GM19025 (cell line): ENCODE measurements around the gene NFU1.

Experiments
- ATAC-seq: cut with Tn5 transposase; IDR thresholded peaks from one replicate; pipeline ENCODE4 v1.9.1; 2021; ENCODE audit warnings: mild to moderate bottlenecking, low read depth, moderate library complexity; ENCODE audit not compliant: unreplicated experiment

NFU1 gene

GRCh38 chr2:69436938-69437750 lies at the start of gene NFU1:
NFU1 (minus strand) TSS chr2:69437435; CDS start chr2:69437422, 13 bp downstream.
- peak; percentile 95 for ATAC-seq

- no peak for ATAC-seq
These were observed 46.5 kb upstream of the NFU1 start for GRCh38 chr2:69483696-69484095.

- no peak for ATAC-seq
These were observed 45.8 kb upstream of the NFU1 start for GRCh38 chr2:69483024-69483423.

GRCh38 chr2:69482471-69482870 lies 45.2 kb upstream of the NFU1 start:
- ATAC-seq, result no peak

- no peak for ATAC-seq
These were observed 44.2 kb upstream of the NFU1 start for GRCh38 chr2:69481421-69481820.

- ATAC-seq, result no peak
These were observed 40.4 kb upstream of the NFU1 start for GRCh38 chr2:69477627-69478026.

GRCh38 chr2:69474688-69475087 lies 37.5 kb upstream of the NFU1 start:
- ATAC-seq, result no peak

- no peak for ATAC-seq
These were observed 34.6 kb upstream of the NFU1 start for GRCh38 chr2:69471793-69472192.

GRCh38 chr2:69470911-69471310 lies 33.7 kb upstream of the NFU1 start:
- ATAC-seq, result no peak

- no peak for ATAC-seq
These were observed 32.5 kb upstream of the NFU1 start for GRCh38 chr2:69469784-69470183.

- ATAC-seq, result no peak
These were observed 32.1 kb upstream of the NFU1 start for GRCh38 chr2:69469375-69469774.

GRCh38 chr2:69466728-69467127 lies 29.5 kb upstream of the NFU1 start:
- no peak for ATAC-seq

- ATAC-seq, result no peak
These were observed 28.6 kb upstream of the NFU1 start for GRCh38 chr2:69465513-69466456.

- ATAC-seq, result no peak
These were observed 27.3 kb upstream of the NFU1 start for GRCh38 chr2:69464575-69464974.

GRCh38 chr2:69462780-69463179 lies 25.5 kb upstream of the NFU1 start:
- no peak for ATAC-seq

GRCh38 chr2:69461404-69461803 lies 24.2 kb upstream of the NFU1 start:
- no peak for ATAC-seq

- ATAC-seq, result no peak
These were observed 22.7 kb upstream of the NFU1 start for GRCh38 chr2:69459936-69460335.

- no peak for ATAC-seq
These were observed 19.8 kb upstream of the NFU1 start for GRCh38 chr2:69456950-69457445.

GRCh38 chr2:69456154-69456553 lies 18.9 kb upstream of the NFU1 start:
- ATAC-seq, result no peak

- no peak for ATAC-seq
These were observed 17.7 kb upstream of the NFU1 start for GRCh38 chr2:69454976-69455375.

- ATAC-seq, result peak; percentile 88
These were observed 16.4 kb upstream of the NFU1 start for GRCh38 chr2:69453475-69454129.
